GM21381 (cell line): Measurements from ENCODE around the gene NUBPL.
"Not testable (repeated sequence)": the region's sequence is repeated elsewhere in the genome, so short reads cannot be mapped to it uniquely, and the experiment has no call there.

Experiments
- ATAC-seq: cut with Tn5 transposase; IDR thresholded peaks from one replicate; pipeline ENCODE4 v1.9.1; 2021; ENCODE audit warnings: mild to moderate bottlenecking, moderate library complexity; ENCODE audit not compliant: unreplicated experiment

The NUBPL gene

DNA sequence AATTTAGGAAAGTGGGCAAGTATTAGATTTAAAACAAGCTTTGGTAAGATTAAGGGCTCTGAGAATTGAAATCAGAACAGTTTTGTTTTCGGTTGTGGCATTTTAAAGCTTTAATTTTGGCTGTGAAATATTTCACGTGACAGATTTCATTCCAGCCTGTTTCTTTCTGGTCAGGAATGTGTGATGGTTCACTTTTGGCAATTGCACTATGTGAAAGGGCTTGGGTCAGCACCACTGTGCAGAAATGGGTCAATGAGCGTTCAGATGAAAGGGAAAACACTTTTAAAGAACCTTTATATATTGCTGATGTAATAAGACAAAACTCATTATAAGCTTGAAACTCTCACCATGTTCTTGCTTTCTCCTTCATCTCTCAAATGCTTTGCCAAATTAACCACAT, 17.1 kb downstream of the NUBPL start:
- no peak for ATAC-seq

DNA sequence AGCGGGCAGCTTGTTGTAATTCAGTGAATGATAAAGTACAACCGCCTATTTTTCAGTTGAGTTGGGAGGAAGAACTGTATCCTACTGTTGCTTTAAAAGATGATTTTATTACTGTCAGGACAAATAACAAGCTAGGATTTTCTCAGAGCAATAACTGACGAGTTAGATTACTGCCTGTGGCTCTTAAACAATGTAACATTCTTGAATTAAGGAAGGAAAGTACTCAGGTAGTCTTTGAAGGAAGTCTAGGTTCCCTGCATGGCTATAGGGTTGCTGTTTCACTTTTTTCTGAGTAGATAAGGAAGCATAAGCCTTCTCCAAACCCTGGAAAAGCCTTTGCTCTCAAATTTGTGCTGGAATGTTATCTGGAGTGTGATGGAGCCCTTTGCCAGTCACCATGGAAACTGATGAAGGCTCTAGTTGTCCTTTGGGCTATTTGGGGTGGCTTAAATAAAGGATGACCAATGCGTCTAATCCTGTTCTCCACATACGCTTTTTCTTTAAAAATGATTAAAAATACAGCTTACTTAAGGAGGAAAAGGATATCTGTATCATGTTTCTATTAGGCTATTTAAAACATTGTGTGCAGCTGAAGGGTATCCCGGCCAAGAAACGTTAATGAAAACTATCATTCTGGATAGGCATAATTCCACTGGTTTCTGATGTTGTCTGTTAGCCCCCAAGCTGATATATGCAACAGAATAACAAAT, 17.7 kb downstream of the NUBPL start:
- ATAC-seq: no peak

DNA sequence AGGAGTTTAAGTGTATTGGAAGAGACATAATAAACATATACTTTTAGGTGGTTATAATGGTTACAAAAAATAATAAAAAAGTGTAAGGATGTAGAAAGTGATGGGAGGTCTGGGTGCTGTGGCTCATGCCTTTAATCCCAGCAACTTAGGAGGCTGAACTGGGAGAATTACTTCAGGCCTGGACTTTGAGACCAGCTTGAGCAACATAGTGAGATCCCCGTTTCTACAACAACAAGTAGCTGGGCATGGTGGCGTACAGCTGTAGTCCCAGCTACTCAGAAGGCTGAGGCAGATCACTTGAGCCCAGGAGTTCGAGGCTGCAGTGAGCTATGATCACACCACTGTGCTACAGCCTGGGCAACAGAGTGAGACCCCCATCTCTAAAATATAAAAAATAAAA, 19.0 kb downstream of the NUBPL start:
- ATAC-seq: no peak

DNA sequence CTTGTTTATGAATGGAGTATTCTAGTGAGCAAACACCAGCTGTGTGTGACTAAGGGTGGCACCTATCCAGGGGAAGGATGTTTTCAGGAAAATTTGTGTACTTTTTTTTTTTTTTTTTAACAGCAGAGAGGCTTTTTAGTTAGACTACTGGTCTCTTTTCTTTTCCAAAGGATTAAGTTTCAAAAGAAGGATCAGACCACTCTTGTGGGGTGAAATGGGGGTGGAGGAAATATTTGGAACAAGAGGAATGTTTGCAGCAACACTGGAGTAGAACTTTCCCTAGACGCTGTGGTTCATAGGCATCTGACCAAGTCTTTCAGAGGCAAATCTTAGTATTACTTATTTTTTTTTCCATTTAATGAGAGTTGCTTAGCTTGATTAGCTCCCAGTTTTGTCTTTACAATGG, 21.1 kb downstream of the NUBPL start:
- ATAC-seq: no peak

DNA sequence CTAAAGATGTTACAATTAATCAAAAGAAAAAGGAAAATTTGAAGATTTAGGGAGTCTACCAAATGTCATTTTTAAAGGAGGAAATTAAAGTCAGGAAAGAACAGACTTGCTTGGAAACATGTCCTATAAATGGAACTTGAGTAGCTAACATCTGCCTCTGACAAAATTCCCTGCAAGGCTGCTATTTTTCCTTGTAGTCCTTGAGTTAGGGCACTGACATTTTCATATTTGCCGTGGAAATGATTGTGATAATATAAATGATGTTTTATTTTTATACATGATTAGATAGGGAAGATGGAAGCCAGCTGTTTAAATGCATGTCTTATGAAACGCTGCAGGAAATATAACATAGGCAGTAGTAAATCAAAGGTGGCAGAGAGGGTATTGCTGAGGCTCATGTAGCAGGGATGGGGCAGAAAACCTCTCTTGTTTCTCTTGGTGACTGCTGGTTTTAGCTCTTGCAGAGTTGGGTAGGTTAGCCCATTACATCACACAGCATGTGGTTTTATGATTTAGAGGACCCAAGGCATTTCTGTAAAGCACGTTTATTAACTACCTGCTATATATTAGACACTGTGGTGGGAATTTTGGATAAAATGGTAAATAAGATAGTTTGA, 21.7 kb downstream of the NUBPL start:
- ATAC-seq: no peak

DNA sequence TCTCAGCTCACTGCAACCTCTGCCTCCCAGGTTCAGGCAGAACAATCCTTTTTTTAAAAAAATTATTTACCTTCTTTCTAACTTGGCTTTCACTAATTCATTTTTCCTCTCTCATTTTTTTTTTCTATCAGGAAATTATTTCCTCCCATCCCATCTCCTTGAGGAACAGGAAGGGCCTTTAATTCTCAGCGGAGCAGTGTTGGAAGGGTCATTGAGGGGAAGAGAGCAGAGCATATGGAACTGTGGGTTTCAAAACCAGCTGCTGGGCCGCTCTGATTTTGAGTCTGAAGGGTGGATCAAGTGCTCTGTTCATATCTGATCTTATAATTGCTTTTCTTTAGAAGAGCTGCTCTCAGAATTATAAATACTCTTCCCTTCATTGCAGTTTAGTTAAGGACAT, 29.0 kb downstream of the NUBPL start:
- ATAC-seq: no peak

DNA sequence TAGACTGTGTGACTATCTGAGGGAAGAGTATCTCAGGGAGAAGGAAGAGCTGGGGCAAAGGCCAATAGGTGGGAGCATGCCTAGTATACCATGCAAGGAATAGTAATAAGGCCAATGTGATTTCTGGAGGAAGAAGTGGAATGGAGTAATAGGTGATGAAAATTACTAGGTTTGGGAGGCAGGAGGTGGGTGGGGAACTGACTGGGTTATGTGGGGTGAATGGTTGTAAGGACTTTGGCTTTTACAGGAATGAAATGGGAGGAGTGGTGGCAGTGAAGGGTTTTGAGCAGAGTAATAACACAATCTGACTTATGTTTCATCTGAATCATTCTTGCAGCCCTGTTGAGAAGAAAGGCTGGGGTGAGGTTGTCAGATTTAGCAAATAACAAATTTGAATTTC, 30.9 kb downstream of the NUBPL start:
- ATAC-seq: no peak

DNA sequence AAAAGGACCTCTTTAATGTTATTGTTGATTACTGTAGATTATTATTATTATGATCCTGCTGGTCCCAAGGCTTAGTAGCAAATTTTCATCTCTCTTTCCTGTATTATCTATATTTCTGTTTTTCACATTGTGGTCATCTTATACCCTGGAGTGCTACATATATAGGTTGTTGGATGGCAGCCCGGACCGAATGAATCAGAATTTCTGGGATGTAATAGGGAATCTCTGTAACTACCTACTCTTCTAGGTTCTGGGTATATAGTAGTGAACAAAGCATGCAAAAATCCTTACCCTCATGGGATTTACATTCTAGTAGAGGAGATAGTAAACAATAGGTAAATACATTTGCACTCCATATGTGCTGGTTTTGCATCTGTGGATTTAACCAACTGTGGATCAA, 31.4 kb downstream of the NUBPL start:
- ATAC-seq: no peak

DNA sequence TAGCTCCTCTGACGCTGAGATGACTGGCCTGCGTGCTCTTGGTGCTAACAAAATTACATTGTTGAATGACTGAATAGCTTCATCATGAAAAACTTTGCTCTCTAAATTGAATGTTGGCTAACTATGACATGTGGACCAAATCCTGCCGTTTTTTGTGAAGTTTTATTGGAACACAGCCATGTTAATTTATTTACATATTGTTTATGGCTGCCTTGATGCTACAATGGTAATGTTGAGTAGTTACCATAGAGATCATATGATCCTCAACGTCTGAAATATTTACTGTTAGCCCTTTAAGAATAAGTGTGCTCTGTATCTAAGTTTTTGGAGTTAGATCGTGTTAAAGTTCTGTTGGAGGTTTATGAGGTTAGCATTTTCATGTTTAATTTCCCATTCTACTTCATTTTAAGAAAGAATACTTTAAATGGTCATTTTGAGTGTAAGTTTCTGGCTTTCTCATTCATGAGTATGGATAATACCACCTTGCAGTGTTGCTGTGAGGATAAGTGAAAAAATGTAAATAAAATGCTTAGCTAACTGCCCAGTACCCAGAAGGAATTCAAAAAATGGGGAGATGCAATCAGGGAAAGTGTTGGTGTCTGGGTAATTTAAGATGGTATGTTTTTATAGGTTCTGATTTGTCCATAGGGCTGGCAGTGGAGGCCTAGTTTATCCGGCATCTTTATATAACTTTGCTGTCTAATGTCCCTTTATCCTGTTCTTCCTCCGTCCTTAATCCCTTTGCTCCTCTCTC, 35.3 kb downstream of the NUBPL start:
- ATAC-seq: no peak

DNA sequence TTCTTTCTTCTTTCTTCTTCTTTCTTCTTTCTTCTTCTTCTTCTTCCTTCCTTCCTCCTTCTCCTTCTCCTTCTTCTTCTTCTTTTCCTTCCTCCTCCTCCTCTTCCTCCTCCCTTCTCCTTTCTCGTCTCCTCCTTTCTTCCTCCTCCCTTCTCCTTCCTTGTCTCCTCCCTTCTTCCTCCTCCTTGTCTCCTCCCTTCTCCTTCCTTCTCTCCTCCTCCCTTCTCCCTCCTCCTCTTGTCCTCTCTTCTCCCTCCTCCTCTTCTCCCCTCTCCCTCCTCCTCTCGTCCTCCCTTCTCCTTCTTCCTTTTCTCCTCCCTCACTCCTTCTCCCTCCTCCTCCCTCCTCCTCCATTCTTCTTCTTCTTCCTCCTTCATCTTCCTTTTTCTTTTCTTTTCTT, 44.5 kb downstream of the NUBPL start:
- no peak for ATAC-seq

DNA sequence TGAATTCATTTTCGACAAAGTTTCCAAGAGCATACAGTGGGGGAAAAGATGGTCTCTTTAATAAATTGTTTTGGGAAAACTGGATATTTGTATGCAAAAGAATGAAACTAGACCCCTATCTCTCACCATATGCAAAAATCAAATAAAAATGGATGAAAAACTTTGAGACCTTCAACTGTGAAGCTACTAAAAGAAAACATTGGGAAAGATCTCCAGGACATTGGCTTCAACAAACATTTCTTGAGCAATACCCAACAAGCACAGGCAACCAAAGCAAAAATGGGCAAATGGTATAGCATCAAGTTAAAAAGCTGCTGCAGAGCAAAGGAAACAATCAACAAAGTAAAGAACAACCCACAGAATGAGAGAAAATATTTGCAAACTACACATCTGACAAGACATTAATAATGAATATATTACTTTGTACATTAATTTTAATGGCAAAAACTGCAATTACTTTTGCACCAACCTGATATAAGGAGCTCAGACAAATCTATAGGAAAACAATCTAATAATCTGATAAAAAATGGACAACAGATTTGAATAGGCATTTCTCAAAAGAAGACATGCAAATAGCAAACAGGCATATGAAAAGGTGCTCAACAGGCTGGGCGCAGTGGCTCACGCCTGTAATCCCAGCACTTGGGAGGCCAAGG, 50.7 kb downstream of the NUBPL start:
- no peak for ATAC-seq

DNA sequence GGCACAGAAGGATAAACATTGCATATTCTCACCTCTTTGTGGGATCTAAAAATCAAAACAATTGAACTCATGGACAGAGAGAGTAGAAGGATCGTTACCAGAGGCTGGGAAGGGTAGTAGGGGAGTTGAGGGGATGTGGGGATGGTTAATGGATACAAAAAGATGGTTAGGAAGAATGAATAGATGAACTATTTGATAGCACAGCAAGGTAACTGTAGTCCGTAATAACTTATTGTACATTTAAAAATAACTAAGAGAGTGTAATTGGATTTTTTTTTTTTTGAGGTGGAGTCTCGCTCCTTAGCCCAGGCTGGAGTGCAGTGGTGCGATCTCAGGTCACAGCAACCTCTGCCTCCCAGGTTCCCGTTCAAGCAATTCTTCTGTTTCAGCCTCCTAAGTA, 52.0 kb downstream of the NUBPL start:
- no peak for ATAC-seq

DNA sequence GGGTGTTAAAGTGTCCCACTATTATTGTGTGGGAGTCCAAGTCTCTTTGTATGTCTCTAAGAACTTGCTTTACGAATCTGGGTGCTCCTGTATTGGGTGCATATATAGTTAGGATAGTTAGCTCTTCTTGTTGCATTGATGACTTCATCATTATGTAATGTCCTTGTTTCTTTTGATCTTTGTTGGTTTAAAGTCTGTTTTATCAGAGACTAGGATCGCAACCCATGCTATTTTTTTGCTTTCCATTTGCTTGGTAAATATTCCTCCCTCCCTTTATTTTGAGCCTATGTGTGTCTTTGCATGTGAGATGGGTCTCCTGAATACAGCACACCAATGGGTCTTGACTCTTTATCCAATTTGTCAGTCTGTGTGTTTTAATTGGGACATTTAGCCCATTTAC, 57.7 kb downstream of the NUBPL start:
- not testable (repeated sequence) for ATAC-seq

DNA sequence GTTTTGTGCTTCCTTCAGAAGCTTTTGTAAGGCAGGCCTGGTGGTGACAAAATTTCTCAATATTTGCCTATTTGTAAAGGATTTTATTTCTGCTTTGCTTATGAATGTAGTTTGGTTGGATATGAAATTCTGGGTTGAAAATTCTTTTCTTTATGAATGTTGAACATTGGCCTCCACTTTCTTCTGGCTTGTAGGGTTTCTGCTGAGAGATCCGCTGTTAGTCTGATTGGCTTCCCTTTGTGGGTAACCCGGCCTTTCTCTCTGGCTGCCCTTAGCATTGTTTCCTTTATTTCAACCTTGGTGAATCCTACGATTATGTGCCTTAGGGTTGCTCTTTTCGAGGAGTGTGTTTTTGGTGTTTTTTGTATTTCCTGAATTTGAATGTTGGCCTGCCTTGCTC, 58.2 kb downstream of the NUBPL start:
- no peak for ATAC-seq

DNA sequence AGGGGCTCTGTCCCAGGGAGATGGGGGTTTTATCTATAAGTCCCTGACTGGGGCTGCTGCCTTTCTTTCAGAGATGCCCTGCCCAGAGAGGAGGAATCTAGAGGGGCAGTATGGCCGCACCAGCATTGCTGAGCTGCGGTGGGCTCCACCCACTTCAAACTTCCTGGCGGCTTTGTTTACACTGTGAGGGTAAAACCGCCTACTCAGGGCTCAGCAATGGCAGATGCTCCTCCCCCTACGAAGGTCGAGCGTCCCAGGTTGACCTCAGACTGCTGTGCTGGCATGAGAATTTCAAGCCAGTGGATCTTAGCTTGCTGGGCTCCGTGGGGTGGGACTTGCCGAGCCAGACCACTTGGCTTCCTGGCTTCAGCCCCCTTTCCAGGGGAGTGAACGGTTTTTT, 59.7 kb downstream of the NUBPL start:
- ATAC-seq: not testable (repeated sequence)

DNA sequence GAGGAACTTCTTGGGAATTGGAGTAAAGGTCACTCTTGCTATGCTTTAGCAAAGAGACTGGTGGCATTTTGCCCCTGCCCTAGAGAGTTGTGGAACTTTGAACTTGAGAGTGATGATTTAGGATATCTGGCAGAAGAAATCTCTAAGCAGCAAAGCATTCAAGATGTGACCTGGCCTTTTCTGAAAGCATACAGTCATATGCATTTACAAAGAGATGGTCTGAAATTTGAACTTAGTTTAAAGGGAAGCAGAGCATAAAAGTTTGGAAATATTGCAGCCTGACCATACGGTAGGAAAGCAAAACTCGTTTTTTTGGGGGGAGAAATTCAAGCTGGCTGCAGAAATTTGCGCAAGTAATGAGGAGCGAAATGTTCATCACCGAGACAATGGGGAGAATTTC, 60.9 kb downstream of the NUBPL start:
- ATAC-seq: no peak

DNA sequence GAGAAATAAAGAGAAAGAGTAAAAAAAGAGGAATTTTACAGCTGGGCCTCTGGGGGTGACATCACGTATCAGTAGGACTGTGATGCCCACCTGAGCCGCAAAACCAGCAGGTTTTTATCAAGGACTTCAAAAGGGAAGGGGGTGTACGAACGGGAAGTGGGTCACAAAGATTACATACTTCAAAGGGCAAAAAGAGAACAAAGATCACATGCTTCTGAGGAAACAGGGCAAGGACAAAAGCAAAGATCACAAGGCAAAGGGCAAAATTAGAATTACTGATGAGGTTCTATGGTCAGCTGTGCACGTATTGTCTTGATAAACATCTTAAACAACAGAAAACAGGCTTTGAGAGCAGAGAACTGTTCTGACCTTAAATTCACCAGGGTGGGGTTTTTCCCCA, 91.7 kb downstream of the NUBPL start:
- not testable (repeated sequence) for ATAC-seq

DNA sequence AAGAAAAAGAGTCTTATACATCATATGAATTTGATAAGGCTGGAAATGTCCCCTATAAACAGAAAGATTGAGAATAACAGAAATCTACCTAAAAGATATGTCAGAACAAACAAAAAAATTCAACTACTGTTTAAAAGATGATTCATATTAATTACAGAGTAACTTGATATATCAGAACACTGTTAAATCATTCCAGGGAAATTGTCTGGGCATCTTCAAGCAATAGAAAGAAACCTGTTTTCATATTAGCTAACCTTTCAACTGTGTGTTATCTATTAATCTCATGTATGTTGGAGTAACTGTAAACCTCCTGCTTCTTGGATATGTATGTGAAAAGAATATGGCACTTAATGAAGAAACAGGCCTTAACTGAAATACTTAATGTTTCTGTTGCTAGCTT, 96.7 kb downstream of the NUBPL start:
- ATAC-seq: no peak

DNA sequence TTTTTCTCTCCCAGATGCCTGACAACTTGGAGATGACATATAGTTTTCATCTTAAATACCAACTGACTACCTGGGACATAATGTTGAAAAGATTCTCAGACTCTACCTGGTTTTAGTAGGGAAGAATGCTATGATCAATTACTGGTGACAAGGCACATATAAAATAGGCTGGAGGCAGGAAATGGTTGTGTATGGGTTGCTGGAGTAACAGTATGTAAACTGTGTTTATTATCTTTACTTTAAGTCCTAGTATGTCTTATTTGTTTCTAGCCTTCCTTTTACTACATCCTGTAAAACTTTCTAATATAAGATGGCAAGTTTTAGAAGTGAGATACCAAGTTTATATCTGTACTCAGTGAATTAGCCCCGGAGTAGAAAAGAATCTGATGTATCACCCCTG, 98.1 kb downstream of the NUBPL start:
- ATAC-seq: no peak

DNA sequence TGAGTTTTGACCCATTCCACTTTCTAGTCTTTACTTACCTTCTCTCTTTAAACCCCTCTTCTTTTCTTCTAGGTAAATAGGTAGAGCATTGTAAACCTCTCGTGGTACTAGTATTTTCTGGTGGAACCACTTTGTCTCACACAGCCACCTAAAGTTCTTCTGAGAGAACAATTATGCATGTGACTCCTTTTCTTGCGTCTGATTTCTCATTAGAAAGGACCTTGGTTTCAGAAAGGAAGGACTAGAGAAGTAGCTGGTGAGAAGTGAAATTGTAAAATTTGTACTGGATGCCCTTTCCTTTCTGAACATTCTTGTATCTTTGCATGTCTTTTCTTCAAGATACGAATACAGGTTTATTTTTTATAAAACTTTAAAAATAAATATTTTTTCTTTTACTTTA, 99.0 kb downstream of the NUBPL start:
- ATAC-seq: peak; percentile 58

DNA sequence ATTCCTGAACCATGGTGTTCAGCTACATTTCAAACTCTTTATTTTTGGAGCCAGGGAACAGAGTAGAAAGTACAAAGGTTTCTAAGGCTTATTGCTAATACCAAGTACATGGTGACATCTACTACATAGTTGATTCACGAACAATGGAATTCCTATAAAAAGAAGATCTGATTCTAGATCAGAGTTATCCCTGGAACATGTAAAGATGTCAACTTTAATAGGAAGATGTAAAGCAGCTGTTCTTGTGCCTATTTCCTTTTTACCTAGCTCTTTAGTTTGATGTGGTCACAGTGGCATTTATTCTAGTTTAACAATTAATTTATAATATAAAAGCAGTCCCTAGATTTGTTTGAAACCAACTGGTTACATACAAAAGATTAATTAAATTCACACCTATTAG, 99.5 kb downstream of the NUBPL start:
- no peak for ATAC-seq

DNA sequence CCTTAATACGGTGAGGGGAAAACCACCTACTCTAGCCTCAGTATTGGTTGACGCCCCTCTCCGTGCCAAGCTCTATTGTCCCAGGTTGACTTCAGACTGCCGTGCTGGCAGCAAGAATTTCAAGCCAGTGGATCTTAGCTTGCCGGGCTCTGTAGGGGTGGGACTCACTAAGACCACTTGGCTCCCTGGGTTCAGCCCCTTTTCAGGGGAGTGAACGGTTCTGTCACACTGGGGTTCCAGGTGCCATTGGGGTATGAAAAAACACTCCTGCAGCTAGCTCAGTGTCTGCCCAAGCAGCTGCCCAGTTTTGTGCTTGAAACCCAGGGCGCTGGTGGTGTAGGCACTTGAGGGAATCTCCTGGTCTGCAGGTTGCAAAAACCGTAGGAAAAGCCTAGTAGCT, 107.1 kb downstream of the NUBPL start:
- ATAC-seq: no peak
